Measurements from ENCODE around the gene ZNF280D. TPM values are rescaled to one million over a fixed set of nuclear protein-coding genes. Genes with fewer than 3 reads are reported as not detected.

ZNF280D gene
- total and polyA plus RNA-seq, 2 donors (not counting 1 experiment from before 2014, with no cell fraction given): 11.9 to 37.7 TPM

GRCh38 chr15:56582785-56583184 is 150.5 kb downstream of the ZNF280D start:
- Histone ChIP-seq H3K4me3 (replicated peaks in 1 of 4; ENCODE audit: control extremely low read depth in 1 of 4, insufficient read depth in 1 of 4, low read depth in 3 of 4, low read length in 4 of 4) (no peak overlapping the region), H4K20me1 (ENCODE audit: control insufficient read depth, extremely low read depth, insufficient read depth, low read length) (no peaks in the 10 kb centered on the region), H3K4me1 (ENCODE audit: control insufficient read depth, extremely low read depth, insufficient read depth, low read length) (no peaks in the 10 kb centered on the region), H3K36me3 (ENCODE audit: control insufficient read depth, insufficient read depth, low read length) (no peaks in the 10 kb centered on the region), H3K4me2 (ENCODE audit: extremely low read depth, insufficient read depth, low read length) (no peak overlapping the region), H3K27ac (ENCODE audit: insufficient read depth, low read length) (no peak overlapping the region), H2AFZ (ENCODE audit: low read length) (no peak overlapping the region), H3K79me2 (ENCODE audit: control insufficient read depth, insufficient read depth, low read length) (no peaks in the 10 kb centered on the region), H3K9me3 (ENCODE audit: control insufficient read depth, insufficient read depth, low read depth, low read length) (no peaks in the 10 kb centered on the region), H3K9ac (ENCODE audit: insufficient read depth, low read length) (no peak overlapping the region), H3K27me3 (ENCODE audit: control insufficient read depth, insufficient read depth, low read length) (no peaks in the 10 kb centered on the region)
- peak in 1 of 2 donors; percentile 24 for DNase-seq (ENCODE audit: low read depth in 2 of 2)
- TF ChIP-seq CTCF (conservative IDR thresholded peaks at IDR 0.05 in 1 of 2, IDR thresholded peaks at IDR 0.05 in 1 of 2; ENCODE audit: low read depth in 1 of 2, low read length in 2 of 2) (no peak), EZH2 (IDR thresholded peaks at IDR 0.05; ENCODE audit: low read length, missing control alignments) (no peak)

Other genes with a start within 250 kb of the ZNF280D start
- 125 and 232 TPM in 2 replicates for gene TCF12, start 185.1 kb upstream of the ZNF280D start, total RNA-seq
- 105 and 309 TPM in 2 replicates for gene TCF12, start 185.1 kb upstream of the ZNF280D start, polyA plus RNA-seq